K562 (cell line): Measurements from ENCODE around the gene DYRK1A. TPM values are rescaled to one million over a fixed set of nuclear protein-coding genes. Genes with fewer than 3 reads are reported as not detected.
A peak's percentile ranks its signal among the peaks of the same experiment; 100 is the strongest.

ENCODE experiments used
- BACH1 ChIP-seq: fragments of 200-800 bp; sonication (Bioruptor generic); IDR thresholded peaks from 2 replicates; pipeline ENCODE4 v1.6.1; 2016; ENCODE audit warnings: missing genetic modification characterization, missing compliant biosample characterization
- C11orf30 ChIP-seq: fragments of 450-650 bp; IDR thresholded peaks from 2 replicates; pipeline ENCODE4 v1.6.1; 2016; ENCODE audit warnings: low read depth, mild to moderate bottlenecking
- CREM ChIP-seq: IDR thresholded peaks from 2 replicates; pipeline ENCODE4 v1.6.1; 2014; ENCODE audit warnings: antibody characterized with exemption, low read depth
- MAFK ChIP-seq: IDR thresholded peaks from 2 replicates; pipeline ENCODE4 v1.6.1; 2011; ENCODE audit warnings: low read length, improper control_type of control experiment
- NFE2L1 ChIP-seq: fragments of 450-650 bp; IDR thresholded peaks from 2 replicates; pipeline ENCODE4 v1.6.1; 2016; ENCODE audit warnings: missing genetic modification characterization, low read depth, mild to moderate bottlenecking, missing compliant biosample characterization, moderate library complexity, borderline replicate concordance
- PTRF ChIP-seq: fragments of 450-650 bp; IDR thresholded peaks from 2 replicates; pipeline ENCODE4 v1.6.1; 2016; ENCODE audit warnings: mild to moderate bottlenecking, missing genetic modification characterization, missing compliant biosample characterization
- ZNF318 ChIP-seq, 2 experiments: fragments of 450-650 bp; IDR thresholded peaks; 2 replicates each; pipeline ENCODE4 v1.6.1; 2016; ENCODE audit warnings: mild to moderate bottlenecking in 2 of 2, borderline replicate concordance in 1 of 2, low read depth in 1 of 2, moderate library complexity in 1 of 2
- polyA plus RNA-seq, 8 experiments: library from polyadenylated mRNA; depleted of rRNA in 4 of 8; stranded (reverse) in 5 of 8; unstranded in 3 of 8; fragments of >200 nt; fragmentation: Nextera tagmentation in 2 of 8; fragmentation: Illumina TruSeq in 1 of 8; extraction: Ambion mirVana in 2 of 8; extraction: Trizol in 1 of 8; gene quantifications; 2 replicates each; pipeline versions ENCODE4 v1.2.1 to v1.2.3, GENCODE V29; 2011 to 2014; ENCODE audit warnings: inconsistent platforms in 1 of 8, missing spikeins in 1 of 8
- total RNA-seq, 7 experiments: library from RNA; depleted of rRNA in 6 of 7; stranded (reverse); fragments of >200 nt in 6 of 7; fragmentation: Illumina TruSeq in 2 of 7; extraction: Trizol in 2 of 7; gene quantifications; 2 replicates each; pipeline versions ENCODE4 v1.2.1 to v1.2.3, GENCODE V29; 2011 to 2021; ENCODE audit warnings: low replicate concordance in 1 of 7

Gene DYRK1A
- total and polyA plus RNA-seq, 9 of the 15 experiments (the other 6 are each of a cell fraction or from before 2014, with no cell fraction given): 3.7 to 64.8 (median 42.3) TPM

GRCh38 chr21:37514038-37514667 lies 147.6 kb downstream of the DYRK1A start (continued):
- no peak for TF ChIP-seq ZNF318 (IDR thresholded peaks at IDR 0.05; ENCODE audit: borderline replicate concordance in 1 of 2, low read depth in 1 of 2)
- no peak for TF ChIP-seq CREM
- 0 out of 2 replicates have a peak, but pooled peaks have one; percentile 5 for TF ChIP-seq PTRF
- TF ChIP-seq C11orf30: peak; percentile 95
- TF ChIP-seq NFE2L1: peak; percentile 69
- peak; percentile 93 for TF ChIP-seq MAFK
- TF ChIP-seq BACH1 (tag): peak; percentile 42; the same call in 1 of the 2 replicates
